HFFc6 (cell line): ENCODE measurements around the gene RNU7-1. TPM values are rescaled to one million over a fixed set of nuclear protein-coding genes. Genes with fewer than 3 reads are reported as not detected.

ENCODE experiments used
- DNase-seq: peaks from one replicate; pipeline ENCODE4 v3.0.0-alpha.2; 2018
- H3K27ac Mint-ChIP-seq: 2 replicates; pipeline ENCODE4 v1.8.0; 2020; ENCODE audit warnings: mild to moderate bottlenecking, mixed read lengths
- H3K27me3 Mint-ChIP-seq: 2 replicates; pipeline ENCODE4 v1.8.0; 2021; ENCODE audit warnings: mild to moderate bottlenecking, moderate library complexity, mixed read lengths; ENCODE audit not compliant: insufficient read depth
- H3K36me3 Mint-ChIP-seq: 2 replicates; pipeline ENCODE4 v1.8.0; 2021; ENCODE audit warnings: low read depth, mixed read lengths
- H3K4me1 Mint-ChIP-seq: 2 replicates; pipeline ENCODE4 v1.8.0; 2020; ENCODE audit warnings: low read depth, mixed read lengths
- H3K4me3 Mint-ChIP-seq: 2 replicates; pipeline ENCODE4 v1.8.0; 2020; ENCODE audit warnings: mild to moderate bottlenecking, moderate library complexity, mixed read lengths
- H3K9me3 Mint-ChIP-seq: 2 replicates; pipeline ENCODE4 v1.8.0; 2020; ENCODE audit warnings: mild to moderate bottlenecking, mixed read lengths
- total RNA-seq, 6 experiments: library from RNA; stranded (reverse); fragmentation: NEBNext Ultra II Directional; extraction: Animal tissue kit (Norgen Biotek cat#: 25700); gene quantifications; 2 replicates in 1 of 6; 3 replicates in 5 of 6; pipeline ENCODE4 v1.2.3, GENCODE V29; 2021
- TF ChIP-seq, protein P1 (sequence below): fragments of 200-600 bp; sonication (generic); IDR thresholded peaks from 2 replicates; pipeline ENCODE4 v1.5.0; 2021; ENCODE audit warnings: antibody characterized with exemption, mild to moderate bottlenecking

The RNU7-1 gene
- total RNA-seq, 6 experiments from 2014 or later: not detected

DNA sequence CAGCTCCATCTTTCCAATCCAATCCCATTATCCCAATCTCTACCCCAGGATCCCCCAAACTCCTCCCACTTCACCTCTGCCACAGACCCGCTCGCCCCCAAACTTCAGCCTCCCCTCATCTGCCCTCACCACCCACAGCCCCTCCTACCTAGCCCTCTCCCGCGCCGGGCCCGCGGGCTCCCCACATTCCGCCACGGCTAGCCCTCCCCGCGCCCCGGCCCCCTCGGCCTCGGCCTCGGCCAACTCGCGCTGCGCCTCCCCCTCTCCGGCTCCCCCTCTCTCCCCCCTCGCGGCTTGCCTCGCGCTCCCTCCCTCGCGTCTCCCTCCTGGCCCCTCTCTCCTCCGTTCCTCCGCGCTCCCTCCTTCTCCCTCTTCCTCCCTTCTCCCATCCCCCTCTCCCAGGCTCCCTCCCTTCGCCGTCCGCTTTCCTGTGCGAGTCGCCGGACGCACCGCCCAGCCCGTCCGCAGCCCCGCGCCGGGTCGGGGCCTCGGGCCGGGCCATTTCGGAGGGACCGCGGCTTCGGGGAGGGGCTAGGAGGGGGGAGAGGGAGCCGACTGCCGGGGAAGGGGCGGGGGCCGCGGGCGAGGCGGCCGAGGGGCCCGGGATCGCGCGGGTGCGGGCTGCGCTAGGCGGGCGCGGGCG lies 16.1 kb upstream of the RNU7-1 start, which contains the start of gene ATN1:
TSS of gene ATN1 (plus strand) at position 581 of the 643 bp plus-strand sequence. CDS start 6,043 bp downstream, outside the sequence.
- DNase-seq: peak; percentile 46
- no peaks in the 10 kb centered on the region for H3K9me3 Mint-ChIP-seq
- peaks cover 18% of the 10 kb centered on the region for H3K36me3 Mint-ChIP-seq
- peaks cover 5% of the 10 kb centered on the region for H3K27me3 Mint-ChIP-seq
- H3K27ac Mint-ChIP-seq: peak within 1 kb of the TSS; percentile 99
- peak within 1 kb of the TSS; percentile 100 for H3K4me3 Mint-ChIP-seq
- TF ChIP-seq, protein P1, sequence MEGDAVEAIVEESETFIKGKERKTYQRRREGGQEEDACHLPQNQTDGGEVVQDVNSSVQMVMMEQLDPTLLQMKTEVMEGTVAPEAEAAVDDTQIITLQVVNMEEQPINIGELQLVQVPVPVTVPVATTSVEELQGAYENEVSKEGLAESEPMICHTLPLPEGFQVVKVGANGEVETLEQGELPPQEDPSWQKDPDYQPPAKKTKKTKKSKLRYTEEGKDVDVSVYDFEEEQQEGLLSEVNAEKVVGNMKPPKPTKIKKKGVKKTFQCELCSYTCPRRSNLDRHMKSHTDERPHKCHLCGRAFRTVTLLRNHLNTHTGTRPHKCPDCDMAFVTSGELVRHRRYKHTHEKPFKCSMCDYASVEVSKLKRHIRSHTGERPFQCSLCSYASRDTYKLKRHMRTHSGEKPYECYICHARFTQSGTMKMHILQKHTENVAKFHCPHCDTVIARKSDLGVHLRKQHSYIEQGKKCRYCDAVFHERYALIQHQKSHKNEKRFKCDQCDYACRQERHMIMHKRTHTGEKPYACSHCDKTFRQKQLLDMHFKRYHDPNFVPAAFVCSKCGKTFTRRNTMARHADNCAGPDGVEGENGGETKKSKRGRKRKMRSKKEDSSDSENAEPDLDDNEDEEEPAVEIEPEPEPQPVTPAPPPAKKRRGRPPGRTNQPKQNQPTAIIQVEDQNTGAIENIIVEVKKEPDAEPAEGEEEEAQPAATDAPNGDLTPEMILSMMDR: no peak
- H3K4me1 Mint-ChIP-seq: peaks cover 67% of the 10 kb centered on the region

DNA sequence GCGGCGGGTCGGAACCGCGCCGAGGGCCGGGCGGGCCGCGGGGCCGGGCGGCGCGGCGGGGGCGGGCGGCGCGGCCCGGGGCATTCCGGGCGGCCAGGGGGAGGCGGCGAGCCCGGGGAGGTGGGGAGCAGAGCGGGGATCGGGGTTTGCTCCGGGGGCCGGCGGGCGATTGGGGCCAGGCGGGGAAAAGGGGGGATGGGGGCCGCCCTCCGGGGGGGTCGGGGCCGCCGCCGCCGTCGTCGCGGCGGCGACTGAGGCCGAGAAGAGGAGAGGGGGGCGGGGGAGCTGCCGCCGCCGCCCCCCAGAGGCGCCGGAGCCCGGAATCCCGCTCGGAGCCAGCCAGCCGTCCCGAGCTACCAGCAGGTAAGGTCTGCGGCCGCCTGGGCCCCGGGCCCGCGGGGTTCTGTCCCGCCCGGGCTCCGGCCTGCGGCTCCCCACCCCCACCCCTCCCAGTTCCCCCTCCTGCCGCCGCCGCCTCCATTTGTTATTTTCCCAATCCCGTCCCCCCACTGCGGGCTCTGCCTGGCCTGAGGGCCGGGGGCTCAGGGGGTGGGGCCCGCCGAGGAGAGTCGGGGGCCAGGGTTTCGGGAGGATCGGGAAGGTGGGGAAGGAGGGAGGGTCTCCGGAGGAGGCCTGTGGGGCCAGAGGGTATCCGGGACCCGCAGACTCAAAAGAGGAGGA lies 15.5 kb upstream of the RNU7-1 start:
- TF ChIP-seq, protein P1: no peak
- no peak for DNase-seq
- peaks cover 73% of the 10 kb centered on the region for H3K4me1 Mint-ChIP-seq
- H3K27me3 Mint-ChIP-seq: peaks cover 5% of the 10 kb centered on the region
- H3K36me3 Mint-ChIP-seq: peaks cover 23% of the 10 kb centered on the region
- peak overlapping the region; percentile 90 for H3K27ac Mint-ChIP-seq
- H3K9me3 Mint-ChIP-seq: no peaks in the 10 kb centered on the region
- H3K4me3 Mint-ChIP-seq: peak overlapping the region; percentile 100

DNA sequence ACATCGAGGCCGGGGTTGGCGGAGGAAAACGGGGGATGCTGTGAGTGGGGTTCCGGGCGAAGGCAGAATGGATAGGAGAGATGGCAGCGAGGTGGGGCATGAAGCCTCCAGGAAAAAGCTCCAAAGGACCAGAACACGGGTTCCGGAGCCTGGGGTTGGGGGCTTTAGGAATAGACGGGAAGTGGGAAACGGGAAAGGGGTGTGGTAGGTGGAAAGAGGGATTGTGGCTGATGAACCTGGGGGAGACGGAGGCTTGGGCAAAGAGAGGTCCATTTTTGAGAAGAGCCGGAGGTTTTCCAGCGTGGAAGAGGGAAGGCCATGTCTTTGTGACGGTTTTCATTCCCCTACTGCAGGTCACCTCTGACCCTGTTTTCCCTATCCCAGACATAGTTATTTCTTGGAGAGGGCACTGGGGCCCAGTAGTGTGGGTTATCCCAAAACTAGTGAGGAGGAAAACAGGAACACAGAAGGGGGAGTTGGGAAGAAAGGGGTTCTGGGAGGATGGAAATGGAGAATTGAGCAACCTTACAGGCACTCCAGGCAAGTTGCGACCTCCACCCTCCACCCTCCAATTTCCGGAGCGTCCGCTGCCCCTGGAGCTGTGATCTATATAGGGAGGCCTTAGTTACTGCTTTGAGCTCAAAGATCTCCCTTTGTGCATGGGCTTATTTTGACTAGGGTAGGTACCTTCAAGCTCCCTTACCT lies 14.8 kb upstream of the RNU7-1 start:
- DNase-seq: no peak
- peak overlapping the region; percentile 90 for H3K27ac Mint-ChIP-seq

DNA sequence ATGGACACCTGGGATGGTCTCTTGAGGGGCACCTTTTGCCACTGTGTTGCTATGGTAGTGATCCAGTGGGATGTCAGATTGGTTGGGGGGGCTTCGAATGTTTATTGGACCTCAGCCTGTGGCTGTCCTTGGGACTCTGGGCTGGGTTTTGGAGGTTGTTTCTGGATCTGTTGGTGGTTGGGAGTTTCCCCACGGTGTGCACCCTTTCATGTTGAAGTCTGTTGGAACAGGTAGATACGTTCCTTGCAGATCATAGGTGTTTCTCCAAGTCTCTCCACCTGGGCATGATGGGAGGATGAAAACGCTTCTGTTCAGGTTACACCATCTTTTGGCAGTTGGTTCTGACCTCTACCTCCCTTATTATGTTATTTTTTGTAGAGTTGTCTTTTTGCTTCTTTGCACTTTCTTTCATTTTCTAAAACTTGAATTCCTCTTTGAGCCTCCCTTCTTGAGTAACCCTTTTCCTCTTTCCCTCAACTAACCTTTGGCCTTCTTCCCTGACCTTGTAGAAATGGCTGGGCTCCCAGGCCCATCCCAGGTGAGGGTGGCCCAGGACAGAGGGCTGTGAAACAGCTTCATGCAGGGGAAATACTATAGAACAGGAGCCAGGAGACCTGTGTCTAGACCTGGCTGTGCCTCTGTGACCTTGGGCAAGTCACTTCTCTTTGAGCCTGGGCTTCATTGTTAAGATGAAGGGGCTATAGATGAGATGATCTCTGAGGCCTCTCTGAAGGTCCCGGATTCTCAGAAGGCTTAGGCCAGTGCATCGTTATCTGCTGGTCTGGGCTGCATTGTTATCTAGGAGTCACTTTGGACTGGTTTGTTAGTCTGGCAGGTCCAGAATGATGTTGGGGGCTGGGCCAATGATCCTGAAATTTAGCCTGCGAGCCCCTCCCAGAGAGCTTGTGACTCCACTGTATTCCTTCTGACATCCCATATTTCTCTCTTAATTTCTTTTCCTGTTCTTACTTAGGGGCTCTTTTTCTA lies 13.9 kb upstream of the RNU7-1 start:
- DNase-seq: no peak
- Mint-ChIP-seq H3K4me3 (peak overlapping the region; percentile 100), H3K4me1 (peaks cover 77% of the 10 kb centered on the region), H3K36me3 (peaks cover 36% of the 10 kb centered on the region), H3K9me3 (no peaks in the 10 kb centered on the region), H3K27ac (peak overlapping the region; percentile 90), H3K27me3 (peaks cover 5% of the 10 kb centered on the region)
- TF ChIP-seq, protein P1: no peak

More for the DNA sequence above, 14.8 kb upstream of the RNU7-1 start:
- H3K36me3 Mint-ChIP-seq: peaks cover 28% of the 10 kb centered on the region
- H3K4me1 Mint-ChIP-seq: peaks cover 77% of the 10 kb centered on the region
- peak overlapping the region; percentile 100 for H3K4me3 Mint-ChIP-seq
- H3K27me3 Mint-ChIP-seq: peaks cover 5% of the 10 kb centered on the region
- TF ChIP-seq, protein P1: no peak
- no peaks in the 10 kb centered on the region for H3K9me3 Mint-ChIP-seq

DNA sequence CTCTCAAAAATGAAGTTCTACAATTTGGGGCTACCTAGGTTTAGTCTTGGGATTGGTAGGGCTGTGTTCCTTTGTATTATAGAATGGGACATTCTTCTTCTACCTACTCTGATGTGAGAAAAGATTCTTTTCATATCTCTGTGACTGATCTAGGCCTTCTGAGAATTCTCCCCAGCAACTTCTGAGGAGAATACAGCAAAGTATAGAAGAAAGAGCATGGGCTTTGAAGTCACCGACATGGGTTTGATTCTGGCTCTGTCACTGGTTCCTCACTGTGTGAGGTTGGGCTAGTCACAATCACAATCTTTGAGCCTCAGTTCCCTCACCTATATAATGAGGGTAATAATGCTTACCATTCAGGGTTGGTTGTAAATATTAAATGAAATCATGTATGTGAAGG lies 10.8 kb upstream of the RNU7-1 start:
- H3K36me3 Mint-ChIP-seq: peaks cover 51% of the 10 kb centered on the region
- H3K27ac Mint-ChIP-seq: peak overlapping the region; percentile 65; the same call in 1 of the 2 replicates
- H3K27me3 Mint-ChIP-seq: peaks cover 5% of the 10 kb centered on the region
- TF ChIP-seq, protein P1: no peak
- peaks cover 66% of the 10 kb centered on the region for H3K4me1 Mint-ChIP-seq
- H3K4me3 Mint-ChIP-seq: no peak overlapping the region
- no peaks in the 10 kb centered on the region for H3K9me3 Mint-ChIP-seq
- no peak for DNase-seq
